IMR-90 (cell line): ENCODE data around the gene CCDC122. TPM values are rescaled to one million over a fixed set of nuclear protein-coding genes. Genes with fewer than 3 reads are reported as not detected.

ENCODE experiments used
- ATAC-seq: fragments of 200-7000 bp; cut with Tn5 transposase; 2 replicates; pipeline ENCODE4 v1.9.1; 2020; ENCODE audit warnings: low read depth, mild to moderate bottlenecking, moderate library complexity
- BruUV-seq: library from RNA; stranded (reverse); fragments of 400-500 nt; replicated peaks from 2 replicates; lab custom pipeline; 2021; lab: Mats Ljungman, UMichigan
- CTCF ChIA-PET: fragments of 300-600 bp; formaldehyde crosslinking; extraction: SDS; loops from one replicate; lab custom pipeline; 2021; ENCODE audit warnings: antibody characterized with exemption; lab: Yijun Ruan, JAX
- POLR2A ChIA-PET: fragments of 300-600 bp; sonication (Branson Sonifier 250); formaldehyde crosslinking; loops from one replicate; lab custom pipeline; 2022; ENCODE audit warnings: antibody characterized with exemption; ENCODE audit not compliant: unreplicated experiment; lab: Charles Lee
- DNase-seq: peaks from one replicate; pipeline ENCODE4 v3.0.0; 2013
- H2AFZ ChIP-seq: replicated peaks from 2 replicates; pipeline ENCODE3; 2013; ENCODE audit warnings: low read length, mild to moderate bottlenecking; ENCODE audit not compliant: poor library complexity
- H2AK5ac ChIP-seq: 2 replicates; pipeline ENCODE4 v1.6.1; 2013; ENCODE audit warnings: low read depth, low read length, inconsistent platforms
- H2AK9ac ChIP-seq: replicated peaks from 2 replicates; pipeline ENCODE3; 2013; ENCODE audit warnings: mild to moderate bottlenecking, low read depth, low read length, moderate library complexity; ENCODE audit not compliant: poor library complexity
- H2BK120ac ChIP-seq: 2 replicates; pipeline ENCODE4 v1.6.1; 2013; ENCODE audit warnings: low read depth, low read length, inconsistent platforms
- H2BK15ac ChIP-seq: 3 replicates; pipeline ENCODE4 v1.6.1; 2013; ENCODE audit warnings: low read depth, low read length, inconsistent platforms
- H2BK20ac ChIP-seq: 2 replicates; pipeline ENCODE4 v1.6.1; 2013; ENCODE audit warnings: low read depth, mild to moderate bottlenecking, inconsistent platforms, low read length, moderate library complexity
- H2BK5ac ChIP-seq: 2 replicates; pipeline ENCODE4 v1.6.1; 2013; ENCODE audit warnings: mild to moderate bottlenecking, low read depth, low read length, inconsistent platforms; ENCODE audit not compliant: poor library complexity, severe bottlenecking
- H3K14ac ChIP-seq: replicated peaks from 2 replicates; pipeline ENCODE4 v1.6.1; 2013; ENCODE audit warnings: low read depth, low read length, inconsistent platforms
- H3K18ac ChIP-seq: 2 replicates; pipeline ENCODE4 v1.6.1; 2013; ENCODE audit warnings: low read depth, low read length, control low read depth
- H3K23ac ChIP-seq: 2 replicates; pipeline ENCODE4 v1.6.1; 2013; ENCODE audit warnings: low read depth, low read length, inconsistent platforms
- H3K27ac ChIP-seq: 2 replicates; pipeline ENCODE4 v1.5.1; 2013; ENCODE audit warnings: mild to moderate bottlenecking, control low read depth, low read length; ENCODE audit not compliant: insufficient read depth
- H3K27me3 ChIP-seq: 2 replicates; pipeline ENCODE4 v1.6.1; 2013; ENCODE audit warnings: low read length; ENCODE audit not compliant: control insufficient read depth, insufficient read depth
- H3K36me3 ChIP-seq: 2 replicates; pipeline ENCODE4 v1.6.1; 2013; ENCODE audit warnings: low read length, mixed read lengths; ENCODE audit not compliant: control insufficient read depth, insufficient read depth
- H3K4ac ChIP-seq: 2 replicates; pipeline ENCODE4 v1.6.1; 2013; ENCODE audit warnings: low read depth, low read length, inconsistent platforms
- H3K4me1 ChIP-seq: 2 replicates; pipeline ENCODE4 v1.6.1; 2013; ENCODE audit warnings: low read length, mixed read lengths; ENCODE audit not compliant: control insufficient read depth, insufficient read depth
- H3K4me2 ChIP-seq: 2 replicates; pipeline ENCODE4 v1.6.1; 2013; ENCODE audit warnings: low read depth, mild to moderate bottlenecking, control low read depth, low read length, moderate library complexity
- H3K4me3 ChIP-seq: 2 replicates; pipeline ENCODE4 v1.5.1; 2013; ENCODE audit warnings: low read depth, mild to moderate bottlenecking, control low read depth, low read length, moderate library complexity; ENCODE audit not compliant: insufficient read depth
- H3K56ac ChIP-seq: 2 replicates; pipeline ENCODE4 v1.6.1; 2013; ENCODE audit warnings: low read length, inconsistent platforms; ENCODE audit not compliant: insufficient read depth; ENCODE audit errors: extremely low read depth
- H3K79me1 ChIP-seq, 2 experiments: 2 replicates each; pipeline ENCODE4 v1.6.1; 2013; ENCODE audit warnings: low read length in 2 of 2, inconsistent platforms in 1 of 2, low read depth in 1 of 2
- H3K9ac ChIP-seq: 2 replicates; pipeline ENCODE4 v1.6.1; 2013; ENCODE audit warnings: low read depth, low read length, control low read depth
- H3K9me1 ChIP-seq: 2 replicates; pipeline ENCODE4 v1.6.1; 2013; ENCODE audit warnings: low read length, inconsistent platforms; ENCODE audit not compliant: insufficient read depth
- H3K9me3 ChIP-seq: 2 replicates; pipeline ENCODE4 v1.6.1; 2013; ENCODE audit warnings: low read length; ENCODE audit not compliant: control insufficient read depth, insufficient read depth
- H4K20me1 ChIP-seq: 2 replicates; pipeline ENCODE4 v1.6.1; 2013; ENCODE audit warnings: low read length, inconsistent platforms; ENCODE audit not compliant: insufficient read depth
- H4K5ac ChIP-seq: 2 replicates; pipeline ENCODE4 v1.6.1; 2013; ENCODE audit warnings: mild to moderate bottlenecking, low read depth, low read length, control low read depth
- H4K8ac ChIP-seq, 2 experiments: 2 replicates each; pipeline ENCODE4 v1.6.1; 2013; ENCODE audit warnings: low read depth in 2 of 2, low read length in 2 of 2, control low read depth in 1 of 2, inconsistent platforms in 1 of 2
- H4K91ac ChIP-seq: 2 replicates; pipeline ENCODE4 v1.6.1; 2013; ENCODE audit warnings: low read depth, low read length, inconsistent platforms; ENCODE audit not compliant: insufficient read depth
- MAFK ChIP-seq: IDR thresholded peaks from 2 replicates; pipeline ENCODE4 v1.6.1; 2012; ENCODE audit warnings: low read depth, low read length, improper control_type of control experiment
- MAZ ChIP-seq: IDR thresholded peaks from 2 replicates; pipeline ENCODE4 v1.6.1; 2012; ENCODE audit warnings: low read depth, mild to moderate bottlenecking, low read length, improper control_type of control experiment, moderate library complexity, borderline replicate concordance
- WGBS, 2 experiments: methylation state at CpG; one replicate each; pipeline versions ENCODE4 v1.1.5 to v1.1.7; 2013; ENCODE audit warnings: missing lambda C conversion rate in 2 of 2; ENCODE audit not compliant: insufficient read length in 1 of 2; ENCODE audit errors: extremely low coverage in 2 of 2; 5-methylcytosine and 5-hydroxymethylcytosine counted together
- dilution Hi-C: fragments of 300-500 bp; cut with HindIII; formaldehyde crosslinking; loops from one replicate; pipeline ENCODE4 v1.14.3; 2018; ENCODE audit warnings: low sequenced_read_pairs; ENCODE audit not compliant: unreplicated experiment
- in situ Hi-C: fragments of 300-500 bp; cut with MboI; formaldehyde crosslinking; loops from 3 replicates; pipeline ENCODE4 v1.14.3; 2019; ENCODE audit warnings: low sequenced_read_pairs, inconsistent platforms, mixed read lengths
- intact Hi-C: fragments of 100-400 bp; cut with micrococcal nuclease; formaldehyde crosslinking; loops from 2 replicates; pipeline ENCODE4 v1.10.0; 2022
- polyA plus RNA-seq, 3 experiments: library from polyadenylated mRNA; depleted of rRNA; stranded (reverse); fragments of >200 nt; gene quantifications; 2 replicates each; pipeline ENCODE4 v1.2.3, GENCODE V29; 2012; ENCODE audit warnings: low replicate concordance in 1 of 3
- total RNA-seq: library from RNA; depleted of rRNA; stranded (reverse); fragments of >200 nt; gene quantifications from 2 replicates; pipeline ENCODE4 v1.2.3, GENCODE V29; 2012

Gene CCDC122
- total and polyA plus RNA-seq, 2 of the 4 experiments (the other 2 are of a cell fraction), result 0.70 to 0.72 TPM

DNA sequence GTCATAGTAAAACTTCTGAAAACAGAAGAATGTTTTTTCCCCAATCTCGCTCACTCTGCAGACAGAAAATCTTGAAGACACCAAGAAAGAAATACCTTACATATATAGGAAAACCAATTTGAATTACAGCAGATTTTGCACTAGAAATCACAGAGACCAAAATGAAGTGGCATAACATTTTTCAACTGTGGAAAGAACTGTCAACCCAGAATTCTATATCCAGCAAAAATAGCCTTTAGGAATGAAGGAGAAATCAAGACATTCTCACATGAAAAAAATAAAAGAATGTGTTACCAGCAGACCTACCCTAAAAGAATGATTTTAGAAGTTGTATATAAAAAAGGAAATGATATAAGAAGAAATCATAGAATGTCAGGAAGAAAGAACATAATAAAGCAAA, 28.7 kb downstream of the CCDC122 start:
- in situ Hi-C loops (no loop called here), dilution Hi-C loops (no loop called here), intact Hi-C loops (no loop called here)
- no CpG with 5 or more reads among the region's 1 CpG for WGBS, 2 experiments
- no peak overlapping the region for H3K9ac ChIP-seq
- peaks cover 5% of the 10 kb centered on the region; the same call in 1 of the 2 replicates for H3K36me3 ChIP-seq
- H4K8ac ChIP-seq, result no peak overlapping the region
- no peak overlapping the region for H2AFZ ChIP-seq
- H3K4me2 ChIP-seq, result no peak overlapping the region
- H3K9me1 ChIP-seq, result peaks cover 4% of the 10 kb centered on the region; the same call in 1 of the 2 replicates
- 0 out of 2 replicates have a peak, but pooled peaks cover 1% of the 10 kb centered on the region for H3K4me1 ChIP-seq
- no peak overlapping the region for H2AK9ac ChIP-seq
- DNase-seq (no peak), ATAC-seq (no peak)
- no peaks in the 10 kb centered on the region for H3K79me1 ChIP-seq
- H3K56ac ChIP-seq, result no peak overlapping the region
- no peaks in the 10 kb centered on the region for H3K27me3 ChIP-seq
- ChIA-PET CTCF (no interaction called here), POLR2A (no interaction called here)
- H2BK15ac ChIP-seq, result no peak overlapping the region
- H2BK20ac ChIP-seq, result no peak overlapping the region
- no peak overlapping the region for H2BK5ac ChIP-seq
- no peak overlapping the region for H3K23ac ChIP-seq
- no peak overlapping the region for H2AK5ac ChIP-seq
- H3K14ac ChIP-seq, result no peak overlapping the region
- H3K4ac ChIP-seq, result no peak overlapping the region
- no peak overlapping the region for H3K4me3 ChIP-seq
- no peak for TF ChIP-seq MAZ
- no peak for TF ChIP-seq MAFK
- no peak overlapping the region for H3K27ac ChIP-seq
- H3K9me3 ChIP-seq, result peaks cover 21% of the 10 kb centered on the region
- no TSS peak for BruUV-seq
- H3K18ac ChIP-seq, result no peak overlapping the region
- no peak overlapping the region for H2BK120ac ChIP-seq
- no peak overlapping the region for H4K5ac ChIP-seq
- no peak overlapping the region for H4K91ac ChIP-seq
- H4K20me1 ChIP-seq, result no peaks in the 10 kb centered on the region
